A673 (cell line): ENCODE results near the gene OR5C1. TPM values are rescaled to one million over a fixed set of nuclear protein-coding genes. Genes with fewer than 3 reads are reported as not detected.
A peak's percentile ranks its signal among the peaks of the same experiment; 100 is the strongest.
"Not testable (repeated sequence)": the region's sequence is repeated elsewhere in the genome, so short reads cannot be mapped to it uniquely, and the experiment has no call there.

Experiments used
- BruUV-seq: library from RNA; stranded (reverse); fragments of 400-500 nt; replicated peaks from 2 replicates; lab custom pipeline; 2021; lab: Mats Ljungman, UMichigan
- CTCF ChIA-PET: fragments of 300-600 bp; sonication (Branson Sonifier 250); formaldehyde crosslinking; loops from one replicate; lab custom pipeline; 2022; ENCODE audit warnings: antibody characterized with exemption; lab: Charles Lee
- POLR2A ChIA-PET: fragments of 300-600 bp; sonication (Branson Sonifier 250); formaldehyde crosslinking; loops from one replicate; lab custom pipeline; 2022; ENCODE audit warnings: antibody characterized with exemption; ENCODE audit not compliant: low non-redundant PET; lab: Charles Lee
- DNase-seq: peaks from one replicate; pipeline ENCODE4 v3.0.0-alpha.2; 2015; ENCODE audit warnings: low spot score
- H3K27ac ChIP-seq: fragments of 200-600 bp; sonication (generic); 2 replicates; pipeline ENCODE4 v1.5.1; 2016; ENCODE audit warnings: mixed run types, low read depth, mild to moderate bottlenecking, mixed read lengths, antibody characterized with exemption, low read length; ENCODE audit not compliant: poor library complexity, severe bottlenecking
- H3K27me3 ChIP-seq: fragments of 200-600 bp; sonication (generic); replicated peaks from 2 replicates; pipeline ENCODE4 v1.6.1; 2017; ENCODE audit warnings: mixed run types, low read depth, mild to moderate bottlenecking, mixed read lengths, antibody characterized with exemption, low read length; ENCODE audit not compliant: insufficient read depth, poor library complexity
- H3K36me3 ChIP-seq: fragments of 200-600 bp; sonication (generic); 2 replicates; pipeline ENCODE4 v1.6.1; 2016; ENCODE audit warnings: mixed run types, mild to moderate bottlenecking, mixed read lengths, antibody characterized with exemption, low read length; ENCODE audit not compliant: insufficient read depth, poor library complexity, severe bottlenecking
- H3K4me1 ChIP-seq: fragments of 200-600 bp; sonication (generic); 2 replicates; pipeline ENCODE4 v1.6.1; 2017; ENCODE audit warnings: mixed run types, mild to moderate bottlenecking, mixed read lengths, antibody characterized with exemption, low read length; ENCODE audit not compliant: insufficient read depth, poor library complexity, severe bottlenecking
- H3K4me3 ChIP-seq: fragments of 200-600 bp; sonication (generic); 2 replicates; pipeline ENCODE4 v1.5.1; 2016; ENCODE audit warnings: low read depth, mixed run types, mild to moderate bottlenecking, mixed read lengths, low read length; ENCODE audit not compliant: poor library complexity, severe bottlenecking
- H3K9me3 ChIP-seq: fragments of 200-600 bp; sonication (generic); 2 replicates; pipeline ENCODE4 v1.6.1; 2016; ENCODE audit warnings: mixed run types, low read depth, mild to moderate bottlenecking, mixed read lengths, antibody characterized with exemption, low read length; ENCODE audit not compliant: poor library complexity, severe bottlenecking
- CTCF ChIP-seq: fragments of 300-800, 200-600 bp; sonication (generic); conservative IDR thresholded peaks from 2 replicates; pipeline ENCODE4 v1.5.1; 2017; ENCODE audit warnings: low read depth, mild to moderate bottlenecking, antibody characterized with exemption, low read length, moderate library complexity, mixed read lengths
- EZH2 ChIP-seq: fragments of 200-600 bp; sonication (generic); IDR thresholded peaks from 2 replicates; pipeline ENCODE4 v1.6.1; 2017; ENCODE audit warnings: borderline replicate concordance, low read depth, mild to moderate bottlenecking, mixed read lengths, antibody characterized with exemption, low read length; ENCODE audit not compliant: poor library complexity, severe bottlenecking
- intact Hi-C: fragments of 100-400 bp; cut with micrococcal nuclease; formaldehyde crosslinking; loops from one replicate; pipeline ENCODE4 v1.10.0; 2022; ENCODE audit not compliant: unreplicated experiment
- total RNA-seq: library from RNA; stranded (reverse); gene quantifications from 2 replicates; pipeline ENCODE4 v1.2.3, GENCODE V29; 2021

OR5C1 gene
- total RNA-seq, 1 experiment from 2014 or later: not detected

- no TSS peak for BruUV-seq
- H3K4me1 ChIP-seq: peaks cover 13% of the 10 kb centered on the region
- no peaks in the 10 kb centered on the region for H3K9me3 ChIP-seq
- H3K27me3 ChIP-seq: no peaks in the 10 kb centered on the region
- TF ChIP-seq CTCF: no peak
- TF ChIP-seq EZH2: no peak
- CTCF ChIA-PET: no interaction called here
- intact Hi-C loops: no loop called here
- H3K27ac ChIP-seq: no peak overlapping the region
- H3K36me3 ChIP-seq: no peaks in the 10 kb centered on the region
- no peak overlapping the region for H3K4me3 ChIP-seq
- POLR2A ChIA-PET: no interaction called here
- DNase-seq: no peak
Observed at GRCh38 chr9:122832194-122832593, 43.5 kb downstream of the OR5C1 start.

- Histone ChIP-seq H3K36me3 (no peaks in the 10 kb centered on the region), H3K4me1 (peaks cover 9% of the 10 kb centered on the region), H3K9me3 (no peaks in the 10 kb centered on the region), H3K4me3 (peak overlapping the region; percentile 10), H3K27ac (peak overlapping the region; percentile 69), H3K27me3 (no peaks in the 10 kb centered on the region)
- ChIA-PET POLR2A (no interaction called here), CTCF (no interaction called here)
- peak; percentile 51 for TF ChIP-seq CTCF
- TF ChIP-seq EZH2: no peak
- DNase-seq: peak; percentile 60
- intact Hi-C loops: loop anchor here (5.0 kb wide), 1 partner anchor 157 kb away; no protein-coding TSS in a partner anchor
- BruUV-seq: no TSS peak
Observed at GRCh38 chr9:122835313-122835731, 46.6 kb downstream of the OR5C1 start.

GRCh38 chr9:122837266-122837850 lies 48.6 kb downstream of the OR5C1 start:
- no peaks in the 10 kb centered on the region for H3K36me3 ChIP-seq
- H3K27ac ChIP-seq: no peak overlapping the region
- H3K4me1 ChIP-seq: peaks cover 9% of the 10 kb centered on the region
- POLR2A ChIA-PET: no interaction called here
- no peaks in the 10 kb centered on the region for H3K9me3 ChIP-seq
- TF ChIP-seq EZH2 (no peak), CTCF (no peak)
- BruUV-seq: no TSS peak
- CTCF ChIA-PET: no interaction called here
- no peaks in the 10 kb centered on the region for H3K27me3 ChIP-seq
- intact Hi-C loops: loop anchor here (5.0 kb wide), 1 partner anchor 155 kb away; no protein-coding TSS in a partner anchor
- no peak for DNase-seq
- no peak overlapping the region for H3K4me3 ChIP-seq

- POLR2A ChIA-PET, H3K27me3 ChIP-seq, H3K36me3 ChIP-seq, BruUV-seq, H3K9me3 ChIP-seq, H3K4me1 ChIP-seq, H3K27ac ChIP-seq, CTCF ChIA-PET, DNase-seq, H3K4me3 ChIP-seq: not testable (repeated sequence)
- intact Hi-C loops: loop anchor here (5.0 kb wide), 1 partner anchor 154 kb away; no protein-coding TSS in a partner anchor
Observed at GRCh38 chr9:122838441-122838840, 49.7 kb downstream of the OR5C1 start.
